Measurements from ENCODE around the gene HSPA4.
"Not testable (repeated sequence)": the region's sequence is repeated elsewhere in the genome, so short reads cannot be mapped to it uniquely, and the experiment has no call there.

The HSPA4 gene

DNA sequence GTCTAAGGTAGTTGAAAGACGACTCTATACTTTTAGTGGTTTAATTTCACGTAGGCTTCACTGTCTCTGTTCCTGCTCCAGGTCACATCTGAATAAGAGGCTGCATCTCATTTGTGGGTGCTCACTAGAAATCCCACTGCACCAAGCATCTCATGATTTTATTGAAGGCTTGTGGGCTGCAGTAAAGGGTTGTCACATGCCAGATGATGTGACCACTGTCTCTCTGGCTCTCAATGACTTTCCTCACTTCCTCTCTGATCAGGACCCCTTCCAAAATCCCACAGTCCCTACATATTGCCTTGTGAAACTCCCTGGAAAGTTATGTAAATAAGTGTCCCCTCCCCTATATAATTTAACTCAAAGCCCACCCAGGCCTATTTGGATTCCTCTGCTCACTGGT, 16.6 kb upstream of the HSPA4 start:
- no peak overlapping the region for H3K18ac ChIP-seq (ENCODE audit: low read depth in 1 of 2, low read length in 2 of 2)
- H4K91ac ChIP-seq (ENCODE audit: low read length), result no peak overlapping the region
- H4K8ac ChIP-seq (ENCODE audit: low read length), result no peak overlapping the region
- no peak overlapping the region for H3K14ac ChIP-seq (ENCODE audit: low read length in 2 of 2)
- H3K4me2 ChIP-seq (ENCODE audit: low read length, poor library complexity, severe bottlenecking), result no peak overlapping the region
- no peaks in the 10 kb centered on the region for H3K9me3 ChIP-seq (ENCODE audit: control insufficient read depth, low read length)
- H2BK12ac ChIP-seq (ENCODE audit: low read length in 2 of 2), result no peak overlapping the region
- H3K9ac ChIP-seq (ENCODE audit: low read length), result no peak overlapping the region
- no peak overlapping the region for H2BK15ac ChIP-seq (ENCODE audit: low read depth, poor library complexity, severe bottlenecking)
- no peaks in the 10 kb centered on the region for H3K79me1 ChIP-seq (replicated peaks; ENCODE audit: low read length, poor library complexity, severe bottlenecking)
- no peak overlapping the region for H2AFZ ChIP-seq (ENCODE audit: low read depth, low read length)
- no peaks in the 10 kb centered on the region for H3K36me3 ChIP-seq (ENCODE audit: control insufficient read depth in 1 of 2, insufficient read depth in 2 of 2, low read depth in 1 of 2, low read length in 2 of 2)
- DNase-seq, result no peak
- H3K4me1 ChIP-seq (ENCODE audit: control insufficient read depth, insufficient read depth, low read depth, low read length), result no peaks in the 10 kb centered on the region
- no peak overlapping the region for H3K4me3 ChIP-seq (ENCODE audit: insufficient read depth in 1 of 2, low read depth in 1 of 2, low read length in 2 of 2)
- H3K23ac ChIP-seq (ENCODE audit: low read length in 2 of 2), result no peak overlapping the region
- no peak overlapping the region for H3K27ac ChIP-seq (ENCODE audit: low read length, poor library complexity, severe bottlenecking)
- no peak overlapping the region for H3K4ac ChIP-seq (ENCODE audit: low read depth in 1 of 2, low read length in 2 of 2)
- H3K27me3 ChIP-seq (ENCODE audit: control insufficient read depth in 1 of 2, insufficient read depth in 1 of 2, low read length in 2 of 2), result no peaks in the 10 kb centered on the region
- 79% methylated on average over 2 of the region's 2 CpGs for WGBS
- H2AK5ac ChIP-seq (ENCODE audit: low read length, severe bottlenecking), result no peak overlapping the region
- H2BK5ac ChIP-seq (ENCODE audit: low read depth, low read length, poor library complexity, severe bottlenecking), result no peak overlapping the region
- H2BK120ac ChIP-seq (ENCODE audit: low read depth, low read length), result no peak overlapping the region

DNA sequence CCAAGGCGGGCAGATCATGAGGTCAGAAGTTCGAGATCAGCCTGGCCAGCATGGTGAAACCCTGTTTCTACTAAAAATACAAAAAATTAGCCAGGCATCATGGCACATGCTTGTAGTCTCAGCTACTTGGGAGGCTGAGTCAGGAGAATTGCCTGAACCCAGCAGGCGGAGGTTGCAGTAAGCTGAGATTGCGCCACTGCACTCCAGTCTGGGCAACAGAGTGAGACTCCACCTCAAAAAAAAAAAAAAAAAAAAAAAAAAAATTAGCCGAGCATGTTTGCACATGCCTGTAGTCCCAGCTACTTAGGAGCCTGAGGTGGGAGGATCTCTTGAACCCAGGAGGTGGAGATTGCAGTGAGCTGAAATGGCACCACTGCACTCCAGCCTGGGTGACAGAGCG, 15.1 kb upstream of the HSPA4 start:
- not testable (repeated sequence) for H3K4me1 ChIP-seq (ENCODE audit: control insufficient read depth, insufficient read depth, low read depth, low read length); H2BK120ac ChIP-seq (ENCODE audit: low read depth, low read length); H3K27ac ChIP-seq (ENCODE audit: low read length, poor library complexity, severe bottlenecking); H3K9me3 ChIP-seq (ENCODE audit: control insufficient read depth, low read length); H2BK5ac ChIP-seq (ENCODE audit: low read depth, low read length, poor library complexity, severe bottlenecking); H3K27me3 ChIP-seq (ENCODE audit: control insufficient read depth in 1 of 2, insufficient read depth in 1 of 2, low read length in 2 of 2); H3K4ac ChIP-seq (ENCODE audit: low read depth in 1 of 2, low read length in 2 of 2); H3K4me2 ChIP-seq (ENCODE audit: low read length, poor library complexity, severe bottlenecking); H3K79me1 ChIP-seq (replicated peaks; ENCODE audit: low read length, poor library complexity, severe bottlenecking); H2BK12ac ChIP-seq (ENCODE audit: low read length in 2 of 2); H3K4me3 ChIP-seq (ENCODE audit: insufficient read depth in 1 of 2, low read depth in 1 of 2, low read length in 2 of 2); H3K14ac ChIP-seq (ENCODE audit: low read length in 2 of 2); H2BK15ac ChIP-seq (ENCODE audit: low read depth, poor library complexity, severe bottlenecking); H4K91ac ChIP-seq (ENCODE audit: low read length); H3K18ac ChIP-seq (ENCODE audit: low read depth in 1 of 2, low read length in 2 of 2); DNase-seq; H3K9ac ChIP-seq (ENCODE audit: low read length); H3K36me3 ChIP-seq (ENCODE audit: control insufficient read depth in 1 of 2, insufficient read depth in 2 of 2, low read depth in 1 of 2, low read length in 2 of 2); H3K23ac ChIP-seq (ENCODE audit: low read length in 2 of 2); H4K8ac ChIP-seq (ENCODE audit: low read length); H2AK5ac ChIP-seq (ENCODE audit: low read length, severe bottlenecking); H2AFZ ChIP-seq (ENCODE audit: low read depth, low read length)
- WGBS, result 91% methylated on average over 2 of the region's 6 CpGs

DNA sequence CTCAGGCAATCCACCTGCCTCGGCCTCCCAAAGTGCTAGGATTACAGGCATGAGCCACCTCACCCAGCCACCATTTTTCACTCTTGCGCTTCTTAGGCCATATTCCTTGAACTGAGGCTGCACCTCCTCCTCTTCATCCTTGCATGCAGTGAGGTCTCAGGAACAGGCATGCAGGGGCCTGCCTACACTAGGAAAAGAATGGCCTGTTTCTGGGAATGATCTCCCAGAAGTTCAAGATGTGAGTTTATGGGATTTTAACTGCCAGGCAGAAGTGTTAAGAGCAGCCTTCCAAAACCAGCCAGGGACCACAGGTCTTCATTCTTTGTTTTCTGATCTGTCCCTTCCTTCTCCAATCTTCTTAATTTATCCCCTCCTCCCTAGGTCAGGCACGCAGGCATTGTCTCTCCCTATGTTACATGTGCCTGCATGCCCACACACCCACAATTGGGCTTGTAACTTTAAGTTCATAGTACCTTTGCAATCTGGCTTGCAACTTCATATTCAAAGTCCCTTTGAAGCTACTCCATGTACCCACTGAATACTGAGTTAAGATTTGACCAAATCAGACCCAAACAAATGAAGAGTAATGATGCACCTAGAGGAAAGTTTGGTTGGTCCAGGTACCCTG, 10.5 kb upstream of the HSPA4 start:
- H2AK5ac ChIP-seq (ENCODE audit: low read length, severe bottlenecking), result no peak overlapping the region
- H2AFZ ChIP-seq (ENCODE audit: low read depth, low read length), result no peak overlapping the region
- H3K4ac ChIP-seq (ENCODE audit: low read depth in 1 of 2, low read length in 2 of 2), result no peak overlapping the region
- DNase-seq, result no peak
- peaks cover 2% of the 10 kb centered on the region for H3K4me1 ChIP-seq (ENCODE audit: control insufficient read depth, insufficient read depth, low read depth, low read length)
- H3K36me3 ChIP-seq (ENCODE audit: control insufficient read depth in 1 of 2, insufficient read depth in 2 of 2, low read depth in 1 of 2, low read length in 2 of 2), result no peaks in the 10 kb centered on the region
- peak overlapping the region; percentile 62 for H4K8ac ChIP-seq (ENCODE audit: low read length)
- H2BK15ac ChIP-seq (ENCODE audit: low read depth, poor library complexity, severe bottlenecking), result no peak overlapping the region
- no peak overlapping the region for H3K4me2 ChIP-seq (ENCODE audit: low read length, poor library complexity, severe bottlenecking)
- H4K91ac ChIP-seq (ENCODE audit: low read length), result no peak overlapping the region
- no peaks in the 10 kb centered on the region for H3K9me3 ChIP-seq (ENCODE audit: control insufficient read depth, low read length)
- no peak overlapping the region for H2BK5ac ChIP-seq (ENCODE audit: low read depth, low read length, poor library complexity, severe bottlenecking)
- no peaks in the 10 kb centered on the region for H3K79me1 ChIP-seq (replicated peaks; ENCODE audit: low read length, poor library complexity, severe bottlenecking)
- no peak overlapping the region for H2BK12ac ChIP-seq (ENCODE audit: low read length in 2 of 2)
- no peaks in the 10 kb centered on the region for H3K27me3 ChIP-seq (ENCODE audit: control insufficient read depth in 1 of 2, insufficient read depth in 1 of 2, low read length in 2 of 2)
- 95% methylated on average over 3 of the region's 3 CpGs for WGBS
- no peak overlapping the region for H2BK120ac ChIP-seq (ENCODE audit: low read depth, low read length)
- H3K14ac ChIP-seq (ENCODE audit: low read length in 2 of 2), result no peak overlapping the region
- H3K27ac ChIP-seq (ENCODE audit: low read length, poor library complexity, severe bottlenecking), result no peak overlapping the region
- no peak overlapping the region for H3K4me3 ChIP-seq (ENCODE audit: insufficient read depth in 1 of 2, low read depth in 1 of 2, low read length in 2 of 2)
- no peak overlapping the region for H3K18ac ChIP-seq (ENCODE audit: low read depth in 1 of 2, low read length in 2 of 2)
- H3K23ac ChIP-seq (ENCODE audit: low read length in 2 of 2), result no peak overlapping the region
- H3K9ac ChIP-seq (ENCODE audit: low read length), result no peak overlapping the region

DNA sequence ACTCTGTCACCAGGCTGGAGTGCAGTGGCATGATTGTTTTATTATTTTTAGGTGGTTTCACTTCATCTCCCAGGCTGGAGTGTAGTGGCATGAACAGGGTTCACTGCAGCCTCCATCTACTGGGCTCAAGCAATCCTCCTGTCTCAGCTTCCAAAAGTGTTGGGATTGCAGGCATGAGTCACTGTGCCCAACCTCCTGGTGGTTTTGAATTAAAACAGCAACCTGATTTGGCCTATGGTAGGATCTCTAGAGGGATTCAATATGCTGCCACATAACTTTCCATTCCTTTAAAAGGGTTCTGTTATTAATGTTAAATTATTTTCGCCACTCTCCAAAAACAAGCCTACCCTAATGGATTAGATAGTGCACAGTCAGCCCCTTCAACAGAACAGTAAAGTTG, 9.9 kb upstream of the HSPA4 start:
- Histone ChIP-seq H3K4me2 (ENCODE audit: low read length, poor library complexity, severe bottlenecking) (no peak overlapping the region), H2BK15ac (ENCODE audit: low read depth, poor library complexity, severe bottlenecking) (no peak overlapping the region), H2BK12ac (ENCODE audit: low read length in 2 of 2) (no peak overlapping the region), H3K14ac (ENCODE audit: low read length in 2 of 2) (no peak overlapping the region), H3K4me3 (ENCODE audit: insufficient read depth in 1 of 2, low read depth in 1 of 2, low read length in 2 of 2) (no peak overlapping the region), H2BK5ac (ENCODE audit: low read depth, low read length, poor library complexity, severe bottlenecking) (no peak overlapping the region), H4K8ac (ENCODE audit: low read length) (no peak overlapping the region), H4K91ac (ENCODE audit: low read length) (no peak overlapping the region), H3K27me3 (ENCODE audit: control insufficient read depth in 1 of 2, insufficient read depth in 1 of 2, low read length in 2 of 2) (no peaks in the 10 kb centered on the region), H2BK120ac (ENCODE audit: low read depth, low read length) (no peak overlapping the region), H3K79me1 (replicated peaks; ENCODE audit: low read length, poor library complexity, severe bottlenecking) (no peaks in the 10 kb centered on the region), H3K4ac (ENCODE audit: low read depth in 1 of 2, low read length in 2 of 2) (no peak overlapping the region), H3K9me3 (ENCODE audit: control insufficient read depth, low read length) (no peaks in the 10 kb centered on the region), H3K23ac (ENCODE audit: low read length in 2 of 2) (no peak overlapping the region), H2AFZ (ENCODE audit: low read depth, low read length) (no peak overlapping the region), H3K36me3 (ENCODE audit: control insufficient read depth in 1 of 2, insufficient read depth in 2 of 2, low read depth in 1 of 2, low read length in 2 of 2) (no peaks in the 10 kb centered on the region), H3K27ac (ENCODE audit: low read length, poor library complexity, severe bottlenecking) (no peak overlapping the region), H2AK5ac (ENCODE audit: low read length, severe bottlenecking) (no peak overlapping the region), H3K9ac (ENCODE audit: low read length) (no peak overlapping the region), H3K18ac (ENCODE audit: low read depth in 1 of 2, low read length in 2 of 2) (no peak overlapping the region), H3K4me1 (ENCODE audit: control insufficient read depth, insufficient read depth, low read depth, low read length) (peaks cover 2% of the 10 kb centered on the region)
- peak; percentile 52 for DNase-seq
- WGBS, result 100% methylated on average over 1 of the region's 1 CpG
